ENCODE data around the gene PNPLA3.

GRCh38 chr22:43901976-43902643, 21.5 kb upstream of the PNPLA3 start:
- no peak for TF ChIP-seq CTCF (IDR thresholded peaks at IDR 0.05; ENCODE audit: poor library complexity)
- TF ChIP-seq EZH2 (IDR thresholded peaks at IDR 0.05; ENCODE audit: borderline replicate concordance) = no peak
- no peak for TF ChIP-seq EZH2phosphoT487 (IDR thresholded peaks at IDR 0.05; ENCODE audit: low read depth, severe bottlenecking, unreplicated experiment)

All from hepatocyte (in vitro differentiated cells).